Mesenchymal stem cell (in vitro differentiated cells and primary cell): ENCODE results near the gene TBL3.

ENCODE experiments used
- DNase-seq: peaks from one replicate; pipeline ENCODE4 v3.0.0-alpha.2; 2013
- H2AFZ ChIP-seq: one replicate; pipeline ENCODE4 v1.6.1; 2013; ENCODE audit warnings: low read depth, mild to moderate bottlenecking, control low read depth, inconsistent platforms, low read length, moderate library complexity
- H2AK5ac ChIP-seq: 2 replicates; pipeline ENCODE4 v1.6.1; 2013; ENCODE audit warnings: low read length, moderate library complexity, mild to moderate bottlenecking, inconsistent platforms; ENCODE audit not compliant: severe bottlenecking
- H2BK120ac ChIP-seq: one replicate; pipeline ENCODE4 v1.6.1; 2013; ENCODE audit warnings: low read depth, mild to moderate bottlenecking, inconsistent platforms, low read length, moderate library complexity
- H2BK12ac ChIP-seq, 2 experiments: one replicate each; pipeline ENCODE4 v1.6.1; 2013; ENCODE audit warnings: inconsistent platforms in 2 of 2, low read length in 2 of 2, mild to moderate bottlenecking in 2 of 2, moderate library complexity in 2 of 2, control low read depth in 1 of 2
- H2BK15ac ChIP-seq: one replicate; pipeline ENCODE4 v1.6.1; 2013; ENCODE audit warnings: mild to moderate bottlenecking, low read depth, inconsistent platforms; ENCODE audit not compliant: poor library complexity, severe bottlenecking
- H2BK5ac ChIP-seq: 2 replicates; pipeline ENCODE4 v1.6.1; 2013; ENCODE audit warnings: low read depth, mild to moderate bottlenecking, low read length, control low read depth, inconsistent platforms; ENCODE audit not compliant: poor library complexity, severe bottlenecking
- H3K14ac ChIP-seq, 2 experiments: one replicate each; pipeline ENCODE4 v1.6.1; 2013; ENCODE audit warnings: inconsistent platforms in 2 of 2, low read length in 2 of 2, control low read depth in 1 of 2, mild to moderate bottlenecking in 1 of 2, moderate library complexity in 1 of 2
- H3K18ac ChIP-seq, 2 experiments: one replicate each; pipeline ENCODE4 v1.6.1; 2013; ENCODE audit warnings: inconsistent platforms in 2 of 2, low read length in 2 of 2, control low read depth in 1 of 2, low read depth in 1 of 2, mild to moderate bottlenecking in 1 of 2
- H3K23ac ChIP-seq, 2 experiments: one replicate each; pipeline ENCODE4 v1.6.1; 2013; ENCODE audit warnings: inconsistent platforms in 2 of 2, low read length in 2 of 2, mild to moderate bottlenecking in 2 of 2, moderate library complexity in 2 of 2, control low read depth in 1 of 2
- H3K27ac ChIP-seq: 2 replicates; pipeline ENCODE4 v1.5.1; 2013; ENCODE audit warnings: mild to moderate bottlenecking, moderate library complexity, low read length, control low read depth, inconsistent platforms; ENCODE audit not compliant: poor library complexity, severe bottlenecking
- H3K27me3 ChIP-seq, 2 experiments: 2 replicates each; pipeline versions ENCODE4 v1.6.1 to v1.7.0; 2013; ENCODE audit warnings: low read length in 2 of 2, mild to moderate bottlenecking in 2 of 2, moderate library complexity in 2 of 2, control low read depth in 1 of 2, inconsistent platforms in 1 of 2; ENCODE audit not compliant: control insufficient read depth in 1 of 2, insufficient read depth in 1 of 2
- H3K36me3 ChIP-seq, 2 experiments: 2 replicates each; pipeline versions ENCODE4 v1.6.1 to v1.7.0; 2013; ENCODE audit warnings: low read length in 2 of 2, control low read depth in 1 of 2, inconsistent platforms in 1 of 2, low read depth in 1 of 2, mild to moderate bottlenecking in 1 of 2; ENCODE audit not compliant: insufficient read depth in 2 of 2, control insufficient read depth in 1 of 2
- H3K4ac ChIP-seq, 2 experiments: one replicate each; pipeline ENCODE4 v1.6.1; 2013; ENCODE audit warnings: inconsistent platforms in 2 of 2, low read length in 2 of 2, mild to moderate bottlenecking in 2 of 2, moderate library complexity in 2 of 2, control low read depth in 1 of 2, low read depth in 1 of 2
- H3K4me1 ChIP-seq: 2 replicates; pipeline ENCODE4 v1.6.1; 2013; ENCODE audit warnings: low read depth, low read length, control low read depth; ENCODE audit not compliant: control insufficient read depth, insufficient read depth
- H3K4me2 ChIP-seq: 2 replicates; pipeline ENCODE4 v1.6.1; 2013; ENCODE audit warnings: low read length, mild to moderate bottlenecking, inconsistent platforms; ENCODE audit not compliant: poor library complexity, severe bottlenecking
- H3K4me3 ChIP-seq, 2 experiments: 2 replicates each; pipeline versions ENCODE4 v1.5.1 to v1.7.0; 2013; ENCODE audit warnings: low read length in 2 of 2, mild to moderate bottlenecking in 2 of 2, control low read depth in 1 of 2, low read depth in 1 of 2; ENCODE audit not compliant: insufficient read depth in 1 of 2
- H3K79me1 ChIP-seq: replicated peaks from 2 replicates; pipeline ENCODE4 v1.6.1; 2013; ENCODE audit warnings: mild to moderate bottlenecking, control low read depth, low read length, inconsistent platforms; ENCODE audit not compliant: poor library complexity, severe bottlenecking
- H3K9ac ChIP-seq: 2 replicates; pipeline ENCODE4 v1.7.0; 2013; ENCODE audit warnings: mild to moderate bottlenecking, low read length, moderate library complexity
- H3K9me3 ChIP-seq: 2 replicates; pipeline ENCODE4 v1.7.0; 2013; ENCODE audit warnings: mild to moderate bottlenecking, low read length; ENCODE audit not compliant: control insufficient read depth
- H4K8ac ChIP-seq: one replicate; pipeline ENCODE4 v1.6.1; 2013; ENCODE audit warnings: inconsistent platforms, mild to moderate bottlenecking, low read length, moderate library complexity
- H4K91ac ChIP-seq: one replicate; pipeline ENCODE4 v1.6.1; 2013; ENCODE audit warnings: mild to moderate bottlenecking, low read length, inconsistent platforms
- WGBS: methylation state at CpG from one replicate; pipeline ENCODE4 v1.1.7; 2013; ENCODE audit warnings: mixed read lengths; 5-methylcytosine and 5-hydroxymethylcytosine counted together

TBL3 gene

DNA sequence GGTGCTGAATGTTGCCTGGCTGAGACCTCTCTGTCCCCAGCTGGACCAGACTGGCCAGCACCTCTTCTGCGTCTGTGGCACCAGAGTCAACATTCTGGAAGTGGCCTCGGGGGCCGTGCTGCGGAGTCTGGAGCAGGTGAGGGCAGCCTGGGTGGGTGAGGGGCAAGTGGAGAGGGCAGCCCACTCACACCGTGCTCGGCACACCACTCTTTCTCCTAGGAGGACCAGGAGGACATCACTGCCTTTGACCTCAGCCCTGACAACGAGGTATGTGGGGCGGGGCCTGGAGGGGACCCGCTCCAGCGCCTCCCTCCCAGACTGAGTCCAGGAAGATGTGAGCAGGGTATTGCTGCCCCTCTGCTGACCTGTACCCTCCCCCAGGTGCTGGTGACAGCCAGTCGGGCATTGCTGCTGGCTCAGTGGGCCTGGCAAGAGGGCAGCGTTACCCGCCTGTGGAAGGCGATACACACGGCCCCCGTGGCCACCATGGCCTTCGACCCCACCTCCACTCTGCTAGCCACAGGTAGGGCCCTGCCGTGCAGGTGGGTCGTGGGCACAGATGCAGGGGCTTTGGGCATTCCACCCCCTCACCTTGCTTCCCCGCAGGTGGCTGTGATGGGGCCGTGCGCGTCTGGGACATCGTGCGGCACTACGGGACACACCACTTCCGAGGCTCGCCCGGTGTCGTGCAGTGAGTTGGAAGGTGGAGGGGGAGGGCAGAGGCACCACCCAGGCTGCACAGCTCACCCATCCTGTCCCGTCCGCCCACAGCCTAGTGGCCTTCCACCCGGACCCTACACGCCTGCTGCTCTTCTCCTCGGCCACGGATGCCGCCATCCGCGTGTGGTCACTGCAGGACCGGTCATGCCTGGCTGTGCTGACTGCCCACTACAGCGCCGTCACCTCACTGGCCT, 2.6 kb downstream of the TBL3 start:
- no peak overlapping the region for H3K4me2 ChIP-seq
- no peak overlapping the region for H3K18ac ChIP-seq
- peaks cover 22% of the 10 kb centered on the region for H3K4me1 ChIP-seq
- no peak for DNase-seq
- H3K79me1 ChIP-seq, result peaks cover 26% of the 10 kb centered on the region
- WGBS, result 98% methylated on average over 42 of the region's 42 CpGs
- H2BK5ac ChIP-seq, result no peak overlapping the region
- no peak overlapping the region for H3K4me3 ChIP-seq
- no peak overlapping the region for H2BK12ac ChIP-seq
- H3K23ac ChIP-seq, result no peak overlapping the region
- H2AK5ac ChIP-seq, result no peak overlapping the region
- H3K9me3 ChIP-seq, result no peaks in the 10 kb centered on the region
- H2AFZ ChIP-seq, result no peak overlapping the region
- no peak overlapping the region for H3K14ac ChIP-seq
- no peak overlapping the region for H3K27ac ChIP-seq
- no peak overlapping the region for H2BK15ac ChIP-seq
- peaks cover under 1 to 3% of the 10 kb centered on the region in 2 experiments for H3K27me3 ChIP-seq
- no peak overlapping the region for H3K9ac ChIP-seq
- no peak overlapping the region for H2BK120ac ChIP-seq
- H4K8ac ChIP-seq, result no peak overlapping the region
- H4K91ac ChIP-seq, result no peak overlapping the region
- H3K36me3 ChIP-seq, result peaks cover 45 to 58% of the 10 kb centered on the region in 2 experiments
- no peak overlapping the region for H3K4ac ChIP-seq

- Histone ChIP-seq H2AK5ac (no peak overlapping the region), H3K4me3 (no peak overlapping the region), H3K9me3 (no peaks in the 10 kb centered on the region), H3K18ac (no peak overlapping the region), H2AFZ (no peak overlapping the region), H4K8ac (no peak overlapping the region), H2BK15ac (no peak overlapping the region), H2BK5ac (no peak overlapping the region), H2BK12ac (no peak overlapping the region), H3K79me1 (peaks cover 26% of the 10 kb centered on the region), H3K14ac (no peak overlapping the region), H4K91ac (no peak overlapping the region), H3K4me2 (no peak overlapping the region), H2BK120ac (no peak overlapping the region), H3K4ac (no peak overlapping the region), H3K23ac (no peak overlapping the region), H3K4me1 (peaks cover 31% of the 10 kb centered on the region), H3K27me3 (peaks cover 12 to 15% of the 10 kb centered on the region in 2 experiments), H3K27ac (no peak overlapping the region), H3K36me3 (peaks cover 45 to 67% of the 10 kb centered on the region in 2 experiments), H3K9ac (no peak overlapping the region)
- 96% methylated on average over 32 of the region's 33 CpGs for WGBS
- no peak for DNase-seq
Observed at GRCh38 chr16:1975432-1976215, 3.8 kb downstream of the TBL3 start.

DNA sequence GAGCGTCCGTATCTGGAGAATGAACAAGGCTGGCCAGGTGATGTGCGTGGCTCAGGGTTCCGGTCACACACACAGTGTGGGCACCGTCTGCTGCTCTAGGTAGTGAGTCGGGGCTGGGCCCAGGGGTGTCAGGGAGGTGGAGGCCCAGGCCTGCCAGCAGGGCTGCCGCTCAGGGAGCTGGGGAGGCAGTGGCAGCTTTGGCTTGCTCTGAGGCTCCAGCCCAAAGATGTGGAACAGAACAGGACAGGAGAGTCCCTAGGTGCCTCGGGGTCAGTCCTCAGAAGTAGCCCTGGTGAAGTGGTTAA, 4.3 kb downstream of the TBL3 start:
- Histone ChIP-seq H3K14ac (no peak overlapping the region), H2BK5ac (no peak overlapping the region), H3K27ac (no peak overlapping the region), H3K4ac (no peak overlapping the region), H3K36me3 (peaks cover 45 to 67% of the 10 kb centered on the region in 2 experiments), H3K4me3 (no peak overlapping the region), H2AFZ (no peak overlapping the region), H3K9ac (no peak overlapping the region), H4K91ac (no peak overlapping the region), H2BK120ac (no peak overlapping the region), H3K9me3 (no peaks in the 10 kb centered on the region), H3K23ac (no peak overlapping the region), H2BK15ac (no peak overlapping the region), H3K79me1 (peaks cover 24% of the 10 kb centered on the region), H3K27me3 (peaks cover 17 to 21% of the 10 kb centered on the region in 2 experiments), H2AK5ac (no peak overlapping the region), H3K4me1 (peaks cover 28% of the 10 kb centered on the region), H2BK12ac (no peak overlapping the region), H3K4me2 (no peak overlapping the region), H4K8ac (no peak overlapping the region), H3K18ac (no peak overlapping the region)
- no peak for DNase-seq
- WGBS, result 96% methylated on average over 8 of the region's 8 CpGs
